Pancreas (tissue), 10 donors: ENCODE results near the gene SVOP. TPM values are rescaled to one million over a fixed set of nuclear protein-coding genes. Genes with fewer than 3 reads are reported as not detected.
"Not testable (repeated sequence)": the region's sequence is repeated elsewhere in the genome, so short reads cannot be mapped to it uniquely, and the experiment has no call there.

ENCODE experiments used
- ATAC-seq, 4 donors: fragments of 200-7000 bp; cut with Tn5 transposase; one replicate each; pipeline versions ENCODE4 v1.8.0 to v1.9.1; 2020; ENCODE audit warnings: mild to moderate bottlenecking in 4 of 4, moderate library complexity in 4 of 4
- DNase-seq, 6 donors: peaks; one replicate each; pipeline ENCODE4 v3.0.0-alpha.2; 2020
- FAIRE-seq: peaks from 2 replicates; lab custom pipeline; 2012; peaks lifted over from hg19 to GRCh38; lab: Jason Lieb, UNC
- H3K27ac ChIP-seq, 4 donors: fragments of 200-600 bp; sonication (generic); 1 replicate in 3 of 4; 2 replicates in 1 of 4; pipeline versions ENCODE4 v1.5.0 to v1.8.0; 2020
- H3K27me3 ChIP-seq, 4 donors: fragments of 200-600 bp; one replicate each; pipeline ENCODE4 v1.8.0; 2021
- H3K36me3 ChIP-seq, 3 donors: fragments of 200-600 bp; sonication (generic) in 1 of 3; one replicate each; pipeline versions ENCODE4 v1.5.0 to v1.8.0; 2020 to 2021
- H3K4me1 ChIP-seq, 3 donors: fragments of 200-600 bp; one replicate each; pipeline ENCODE4 v1.8.0; 2021
- H3K4me3 ChIP-seq, 4 donors: fragments of 200-600 bp; sonication (generic) in 2 of 4; one replicate each; pipeline versions ENCODE4 v1.5.0 to v1.8.0; 2020 to 2021
- H3K9me3 ChIP-seq, 4 donors: fragments of 200-600 bp; one replicate each; pipeline ENCODE4 v1.8.0; 2021
- WGBS, 2 donors: extraction: QIAGEN DNeasy Blood & Tissue Kit; methylation state at CpG; one replicate each; pipeline ENCODE4 v1.1.7; 2013; 5-methylcytosine and 5-hydroxymethylcytosine counted together
- intact Hi-C, 3 donors: fragments of 100-400 bp; cut with DNase I; formaldehyde crosslinking; loops; one replicate each; pipeline versions ENCODE4 v1.11.1 to v1.14.2; 2022
- polyA plus RNA-seq, 2 donors: library from polyadenylated mRNA; stranded (reverse); fragments of 200-250 nt; gene quantifications; one replicate each; pipeline ENCODE4 v1.2.3, GENCODE V29; 2013
- total RNA-seq, 6 donors: library from RNA; stranded (reverse); fragmentation: NEBNext Ultra II Directional in 4 of 6; extraction: Animal tissue kit (Norgen Biotek cat#: 25700) in 4 of 6; gene quantifications; one replicate each; pipeline versions ENCODE4 v1.2.1 to v1.2.4, GENCODE V29; 2021 to 2023
- TF ChIP-seq, protein P1 (sequence below), 4 donors: fragments of 200-600 bp; sonication (generic) in 3 of 4; IDR thresholded peaks; one replicate each; pipeline versions ENCODE4 v1.5.0 to v1.8.0; 2021; ENCODE audit warnings: antibody characterized with exemption in 4 of 4
- donor health status: healthy with polysubstance abuse.
- donor health status: DM: no; HTN: no; CAD: no; lungs with moderate emphysema.
- donor health status: DM: no; HTN: no; CAD: no.
- donor health status: control.
- donor health status: control.
- donor health status: Bipolar disorder and iron deficiency.
- donor health status: DM: yes; HTN: yes; CAD: no.
- donor health status: DM: no; HTN: no; CAD: no.
- donor health status: DM: no; HTN: no; CAD: no.
- donor health status: DM: yes; HTN: yes; CAD: no.

The SVOP gene
- total and polyA plus RNA-seq, 8 donors, result 0.13 to 4.3 (median 0.88) TPM

- Histone ChIP-seq H3K9me3 (no peaks in the 10 kb centered on the region), H3K27ac (no peak overlapping the region), H3K4me1 (no peaks in the 10 kb centered on the region), H3K36me3 (no peaks in the 10 kb centered on the region), H3K27me3 (no peaks in the 10 kb centered on the region), H3K4me3 (no peak overlapping the region)
- ATAC-seq (no peak), FAIRE-seq (no peak), DNase-seq (no peak)
- TF ChIP-seq, protein P1, sequence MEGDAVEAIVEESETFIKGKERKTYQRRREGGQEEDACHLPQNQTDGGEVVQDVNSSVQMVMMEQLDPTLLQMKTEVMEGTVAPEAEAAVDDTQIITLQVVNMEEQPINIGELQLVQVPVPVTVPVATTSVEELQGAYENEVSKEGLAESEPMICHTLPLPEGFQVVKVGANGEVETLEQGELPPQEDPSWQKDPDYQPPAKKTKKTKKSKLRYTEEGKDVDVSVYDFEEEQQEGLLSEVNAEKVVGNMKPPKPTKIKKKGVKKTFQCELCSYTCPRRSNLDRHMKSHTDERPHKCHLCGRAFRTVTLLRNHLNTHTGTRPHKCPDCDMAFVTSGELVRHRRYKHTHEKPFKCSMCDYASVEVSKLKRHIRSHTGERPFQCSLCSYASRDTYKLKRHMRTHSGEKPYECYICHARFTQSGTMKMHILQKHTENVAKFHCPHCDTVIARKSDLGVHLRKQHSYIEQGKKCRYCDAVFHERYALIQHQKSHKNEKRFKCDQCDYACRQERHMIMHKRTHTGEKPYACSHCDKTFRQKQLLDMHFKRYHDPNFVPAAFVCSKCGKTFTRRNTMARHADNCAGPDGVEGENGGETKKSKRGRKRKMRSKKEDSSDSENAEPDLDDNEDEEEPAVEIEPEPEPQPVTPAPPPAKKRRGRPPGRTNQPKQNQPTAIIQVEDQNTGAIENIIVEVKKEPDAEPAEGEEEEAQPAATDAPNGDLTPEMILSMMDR (IDR thresholded peaks at IDR 0.05), result no peak
- 84 to 94% methylated on average over 3 of the region's 3 CpGs for WGBS, 2 donors
- intact Hi-C loops, result no loop called here
These were observed 144.3 kb downstream of the SVOP start for GRCh38 chr12:108876550-108876949.

DNA sequence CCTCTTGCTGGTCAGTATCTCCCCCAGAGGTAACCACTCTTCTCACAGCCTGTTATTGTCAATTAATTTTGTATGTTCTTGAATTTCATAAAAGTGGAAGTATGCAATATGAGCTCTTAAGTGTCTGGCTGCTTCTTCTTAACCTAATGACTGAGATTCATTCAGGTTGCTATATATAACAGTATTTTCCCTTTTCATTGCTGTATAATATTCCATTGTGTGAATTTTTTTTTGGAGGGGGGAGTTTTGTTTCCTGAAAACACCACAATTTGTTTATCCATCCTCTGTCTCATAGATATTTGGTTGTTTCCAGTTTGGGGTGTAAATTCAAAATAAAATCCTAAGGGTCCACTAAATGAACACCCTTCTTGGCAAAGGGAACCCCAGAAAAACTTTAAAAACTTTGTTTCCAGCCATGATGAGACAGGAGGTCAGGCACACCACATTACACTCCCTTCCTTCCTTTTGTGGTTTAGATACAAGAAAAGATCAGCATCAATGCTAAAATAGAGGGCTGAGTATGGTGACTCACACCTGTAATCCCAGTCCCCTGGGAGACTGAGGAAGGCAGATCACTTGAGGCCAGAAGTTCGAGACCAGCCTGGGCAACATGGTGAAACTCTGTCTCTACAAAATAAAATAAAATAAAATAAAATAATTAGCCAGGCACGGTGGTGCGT, 145.0 kb downstream of the SVOP start:
- no peaks in the 10 kb centered on the region for H3K4me1 ChIP-seq
- TF ChIP-seq, protein P1 (IDR thresholded peaks at IDR 0.05), result no peak
- no peak overlapping the region for H3K4me3 ChIP-seq
- no peak for FAIRE-seq
- no peak for DNase-seq
- no peaks in the 10 kb centered on the region for H3K27me3 ChIP-seq
- no peak for ATAC-seq
- H3K36me3 ChIP-seq, result no peaks in the 10 kb centered on the region
- WGBS, 2 donors, result 70 to 74% methylated on average over 3 of the region's 3 CpGs
- H3K27ac ChIP-seq, result no peak overlapping the region
- intact Hi-C loops, result no loop called here
- no peaks in the 10 kb centered on the region for H3K9me3 ChIP-seq

GRCh38 chr12:108875280-108875679, 145.6 kb downstream of the SVOP start:
- intact Hi-C loops, result no loop called here
- ATAC-seq, result no peak
- WGBS, 2 donors, result 23 to 31% methylated on average over 1 of the region's 1 CpG
- H3K9me3 ChIP-seq, result no peaks in the 10 kb centered on the region
- no peaks in the 10 kb centered on the region for H3K4me1 ChIP-seq
- no peak overlapping the region for H3K27ac ChIP-seq
- FAIRE-seq, result no peak
- H3K36me3 ChIP-seq, result no peaks in the 10 kb centered on the region
- no peak for DNase-seq
- H3K4me3 ChIP-seq, result no peak overlapping the region
- TF ChIP-seq, protein P1 (IDR thresholded peaks at IDR 0.05), result no peak
- no peaks in the 10 kb centered on the region for H3K27me3 ChIP-seq

GRCh38 chr12:108868781-108869180, 152.1 kb downstream of the SVOP start:
- intact Hi-C loops, result no loop called here
- TF ChIP-seq, protein P1 (IDR thresholded peaks at IDR 0.05), result no peak
- Histone ChIP-seq H3K36me3 (no peaks in the 10 kb centered on the region), H3K9me3 (no peaks in the 10 kb centered on the region), H3K4me1 (no peaks in the 10 kb centered on the region), H3K27ac (no peak overlapping the region), H3K4me3 (no peak overlapping the region), H3K27me3 (no peaks in the 10 kb centered on the region)
- FAIRE-seq, result no peak
- ATAC-seq, result no peak
- 81 to 85% methylated on average over 4 of the region's 4 CpGs for WGBS, 2 donors
- DNase-seq, result no peak

DNA sequence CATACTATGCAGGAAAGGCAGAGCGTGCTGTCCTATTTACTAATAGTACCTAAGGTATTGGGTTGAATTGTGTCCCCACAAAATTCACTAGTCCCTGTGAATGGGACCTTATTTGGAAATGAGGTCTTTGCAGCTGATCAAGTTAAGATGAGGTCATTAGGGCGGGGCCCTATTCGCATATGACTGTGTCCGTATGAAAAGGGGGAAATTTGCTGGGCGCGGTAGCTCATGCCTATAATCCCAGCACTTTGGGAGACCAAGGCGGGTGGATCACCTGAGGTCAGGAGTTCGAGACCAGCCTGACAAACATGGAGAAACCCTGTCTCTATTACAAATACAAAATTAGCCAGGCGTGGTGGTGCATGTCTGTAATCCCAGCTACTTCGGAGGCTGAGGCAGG, 154.8 kb downstream of the SVOP start:
- peak in 1 of 6 donors; percentile 17 for DNase-seq
- H3K4me1 ChIP-seq, H3K27ac ChIP-seq, H3K4me3 ChIP-seq, FAIRE-seq, H3K9me3 ChIP-seq, H3K27me3 ChIP-seq, intact Hi-C loops, H3K36me3 ChIP-seq, ATAC-seq: not testable (repeated sequence)
- 89 to 92% methylated on average over 10 of the region's 10 CpGs for WGBS, 2 donors
